H1 (cell line): ENCODE measurements around the gene RBCK1. TPM values are rescaled to one million over a fixed set of nuclear protein-coding genes. Genes with fewer than 3 reads are reported as not detected.

Source experiments
- E2F6 ChIP-seq: IDR thresholded peaks from 2 replicates; pipeline ENCODE4 v1.6.1; 2012; ENCODE audit warnings: inconsistent platforms
- EP300 ChIP-seq, 2 experiments: IDR thresholded peaks; 1 replicate in 1 of 2; 2 replicates in 1 of 2; pipeline ENCODE4 v1.6.1; 2011 to 2012; ENCODE audit warnings: low read depth in 2 of 2, low read length in 2 of 2, mild to moderate bottlenecking in 2 of 2, borderline replicate concordance in 1 of 2, inconsistent platforms in 1 of 2, moderate library complexity in 1 of 2
- polyA plus RNA-seq, 7 experiments: library from polyadenylated mRNA; depleted of rRNA in 3 of 7; stranded (reverse) in 5 of 7; unstranded in 2 of 7; fragments of >200 nt in 5 of 7; fragments of 200-250 nt in 2 of 7; gene quantifications; 1 replicate in 5 of 7; 2 replicates in 1 of 7; 4 replicates in 1 of 7; pipeline versions ENCODE4 v1.2.1 to v1.2.3, GENCODE V29; 2011 to 2013; ENCODE audit warnings: missing spikeins in 2 of 7, mixed read lengths in 2 of 7
- total RNA-seq: library from RNA; stranded (reverse); fragmentation: NEBNext Ultra II Directional; extraction: Animal tissue kit (Norgen Biotek cat#: 25700); gene quantifications from 2 replicates; pipeline ENCODE4 v1.2.1, GENCODE V29; 2021

The RBCK1 gene
- total and polyA plus RNA-seq, 2 of the 8 experiments (the other 6 are each of a cell fraction or from before 2014, with no cell fraction given): 43.1 to 54.7 TPM

- TF ChIP-seq EP300 (IDR thresholded peaks at IDR 0.05; ENCODE audit: borderline replicate concordance in 1 of 2, low read depth in 2 of 2, low read length in 2 of 2) (no peak), E2F6 (no peak)
- TF ChIP-seq, all 59 proteins: peak for 4
Observed at GRCh38 chr20:431012-431904, 23.2 kb downstream of the RBCK1 start (continued).
